ENCODE measurements around the gene SLC15A4.
"Not testable (repeated sequence)": the region's sequence is repeated elsewhere in the genome, so short reads cannot be mapped to it uniquely, and the experiment has no call there.

The SLC15A4 gene

DNA sequence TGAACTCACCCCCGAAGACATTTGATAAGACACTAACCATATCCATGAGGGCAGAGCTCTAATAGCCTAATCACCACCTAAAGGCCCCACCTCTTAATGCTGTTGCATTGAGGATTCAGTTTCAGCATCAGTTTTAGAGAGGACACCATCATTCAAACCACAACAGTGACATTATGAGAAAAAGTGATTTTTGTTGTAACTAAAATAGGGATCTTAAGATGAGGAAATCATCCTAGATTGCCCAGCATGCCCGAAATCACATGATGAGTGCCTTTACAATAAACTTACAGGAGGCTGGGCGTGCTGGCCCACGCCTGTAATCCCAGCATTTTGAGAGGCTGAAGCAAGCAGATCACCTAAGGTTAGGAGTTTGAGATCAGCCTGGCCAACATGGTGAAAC, 19.8 kb upstream of the SLC15A4 start:
- DNase-seq: peak; percentile 56 to 68 (median 66)

DNA sequence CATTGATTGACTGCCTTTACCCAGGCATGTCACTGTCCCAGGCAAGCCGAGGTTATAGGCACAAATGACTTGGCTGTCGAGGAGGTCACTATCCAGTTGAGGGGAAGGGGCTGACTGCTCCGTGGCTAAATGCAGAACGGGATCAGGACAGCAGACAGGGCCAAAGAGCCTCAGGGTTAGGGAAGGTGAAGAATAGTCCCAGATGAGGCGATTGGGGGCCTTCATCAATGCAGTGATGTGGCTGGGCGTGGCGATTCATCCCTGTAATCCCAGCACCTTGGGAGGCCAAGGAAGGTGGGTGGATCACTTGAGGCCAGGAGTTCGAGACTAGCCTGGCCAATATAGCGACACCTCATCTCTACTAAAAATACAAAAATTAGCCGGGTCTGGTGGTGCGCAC, 18.8 kb upstream of the SLC15A4 start:
- DNase-seq: no peak

DNA sequence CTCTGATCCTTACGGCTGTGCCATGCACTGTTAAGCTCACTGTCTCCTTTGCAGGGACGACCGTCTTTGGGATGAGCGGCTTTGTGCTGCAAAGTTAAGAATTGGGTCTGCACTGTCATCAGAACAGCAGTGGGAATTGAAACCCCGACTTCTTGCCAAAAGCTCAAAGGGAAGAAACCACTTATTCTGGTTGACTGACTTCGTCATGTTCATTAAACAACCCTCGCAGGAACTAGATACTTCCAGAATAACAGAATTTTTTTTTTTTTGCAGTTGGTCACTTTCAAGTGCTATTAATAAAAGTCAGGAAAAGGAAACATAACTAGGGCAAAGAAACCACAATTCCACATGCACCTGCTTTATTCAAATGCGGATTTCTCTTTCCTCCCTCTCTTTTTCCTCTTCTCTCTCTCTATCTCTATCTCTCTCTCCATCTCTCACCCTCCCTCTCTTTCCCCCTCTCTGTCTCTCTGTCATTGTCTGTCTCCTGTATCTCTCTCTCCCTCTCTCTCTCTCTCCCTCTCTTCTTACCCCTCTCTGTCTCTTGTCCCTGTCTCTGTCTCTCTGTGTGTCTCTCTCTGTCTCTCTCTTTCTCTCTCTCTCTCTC, 17.2 kb upstream of the SLC15A4 start:
- DNase-seq: peak; percentile 35 to 67 (median 57)

DNA sequence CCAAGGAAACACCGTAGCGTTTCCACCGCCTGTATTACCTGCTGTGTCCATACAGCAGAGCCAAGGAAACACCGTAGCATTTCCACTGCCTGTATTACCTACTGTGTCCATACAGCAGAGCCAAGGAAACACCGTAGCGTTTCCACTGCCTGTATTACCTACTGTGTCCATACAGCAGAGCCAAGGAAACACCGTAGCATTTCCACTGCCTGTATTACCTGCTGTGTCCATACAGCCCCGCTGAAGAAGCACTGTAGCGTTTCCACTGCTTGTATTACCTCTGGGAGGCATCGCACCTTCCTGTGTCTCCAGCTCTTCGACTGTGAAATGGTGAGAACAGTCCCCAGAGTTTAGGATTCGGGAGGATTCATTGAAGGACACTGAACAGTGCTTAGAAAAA, 16.1 kb upstream of the SLC15A4 start:
- DNase-seq: not testable (repeated sequence)

DNA sequence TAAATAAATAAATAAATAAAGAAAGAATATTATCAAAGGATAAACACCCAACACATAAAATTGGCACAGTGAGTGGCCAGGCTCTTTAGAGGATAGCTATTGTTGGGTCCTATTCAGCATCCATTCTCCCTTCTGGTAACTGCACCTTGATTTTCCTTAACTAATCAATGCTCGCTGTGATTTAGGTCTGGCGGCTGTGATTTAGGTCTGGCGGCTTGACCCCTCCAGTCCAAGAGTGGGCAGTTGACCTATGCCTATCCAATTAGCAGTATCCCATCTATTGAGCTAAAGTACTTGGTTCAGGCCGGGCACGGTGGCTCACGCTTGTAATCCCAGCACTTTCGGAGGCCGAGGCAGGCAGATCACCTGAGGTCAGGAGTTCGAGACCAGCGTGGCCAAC, 9.7 kb upstream of the SLC15A4 start:
- no peak for DNase-seq

DNA sequence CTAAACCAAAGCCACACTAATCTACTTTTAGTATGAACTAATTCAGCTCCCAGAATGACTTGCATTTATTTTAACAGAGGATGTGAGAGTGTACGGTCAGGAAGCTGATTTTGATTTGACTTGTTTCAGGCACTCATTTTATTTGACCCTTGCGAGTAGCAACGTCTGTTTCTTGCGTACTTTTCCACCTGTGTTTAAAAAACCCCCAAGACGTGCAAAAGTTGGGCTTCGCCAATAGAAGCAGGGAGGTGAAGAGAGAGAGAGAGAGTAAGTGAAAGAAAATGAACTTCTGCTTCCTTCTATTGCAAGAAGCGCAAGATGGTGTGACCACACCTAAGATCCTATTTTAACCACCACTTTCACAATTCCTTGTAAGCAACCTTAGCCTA, 6.7 kb upstream of the SLC15A4 start:
- DNase-seq: peak in 1 of 3 donors; percentile 33

DNA sequence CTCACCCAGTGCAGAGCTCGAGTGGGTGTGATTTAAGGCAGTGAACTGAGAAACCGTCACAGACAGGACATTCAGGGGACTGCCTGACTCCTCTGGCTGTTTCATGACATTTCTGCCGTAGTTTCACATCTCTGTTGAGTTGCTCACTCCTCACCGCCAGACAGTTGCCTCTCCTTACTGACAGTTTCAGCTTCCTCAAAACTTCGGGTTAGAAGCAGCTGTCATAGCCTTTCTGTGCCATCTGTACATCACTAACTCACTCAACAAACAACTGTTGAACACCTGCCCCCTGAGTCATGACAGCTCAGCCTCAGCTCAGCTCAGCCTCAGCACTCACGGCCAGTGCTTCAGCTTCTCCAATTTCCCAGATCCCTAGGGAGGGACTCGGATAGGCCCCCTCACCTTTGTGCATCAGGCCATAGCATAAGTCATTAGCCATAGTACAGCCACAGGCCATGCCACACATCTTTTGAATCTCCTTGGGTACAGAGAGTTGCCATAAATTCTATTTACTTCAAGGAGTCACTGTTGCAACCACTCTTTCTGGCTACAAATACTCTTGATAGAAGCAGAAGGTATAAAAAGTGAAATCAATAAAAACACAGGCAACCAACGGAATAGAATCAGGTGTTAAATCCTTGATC, 6.2 kb upstream of the SLC15A4 start:
- peak; percentile 73 to 88 (median 85) for DNase-seq

DNA sequence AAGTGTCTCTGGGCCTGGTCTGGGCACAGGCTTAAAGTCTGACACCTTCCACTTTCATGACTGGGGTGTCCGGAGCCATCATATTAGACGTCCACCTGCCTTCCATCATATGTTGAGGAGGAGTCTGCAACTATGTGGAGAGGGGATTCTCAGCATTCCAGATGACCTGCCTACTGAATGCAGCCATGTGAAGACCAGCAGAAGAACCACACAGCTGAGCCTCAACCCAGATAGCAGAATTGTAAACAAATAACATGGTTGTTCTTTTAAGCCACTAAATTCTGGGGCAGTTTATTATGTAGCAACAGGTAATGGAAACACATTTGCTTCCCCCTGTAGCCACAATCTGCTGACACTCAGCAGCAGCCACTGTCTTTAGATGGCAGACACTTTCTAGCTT, 4.0 kb upstream of the SLC15A4 start:
- no peak for DNase-seq

DNA sequence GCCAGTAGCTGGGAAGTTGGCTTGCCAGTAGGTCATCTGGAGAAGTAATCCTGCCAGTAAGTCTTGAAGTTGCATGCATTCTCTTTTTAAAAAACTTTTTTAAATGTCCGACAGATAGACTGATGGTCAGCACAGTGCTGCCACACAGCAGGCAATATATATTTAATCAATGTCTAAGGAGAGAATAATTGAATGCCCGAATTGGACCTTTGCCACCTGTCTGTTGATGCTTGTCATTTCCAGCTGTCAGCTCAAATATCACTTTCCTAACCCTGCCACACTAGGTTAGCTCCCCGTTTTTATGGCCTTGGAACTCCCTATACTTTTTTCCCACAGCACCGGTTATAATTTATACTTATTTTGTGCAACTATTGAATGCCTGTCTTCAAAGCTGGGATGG, 2.1 kb upstream of the SLC15A4 start:
- DNase-seq: no peak

DNA sequence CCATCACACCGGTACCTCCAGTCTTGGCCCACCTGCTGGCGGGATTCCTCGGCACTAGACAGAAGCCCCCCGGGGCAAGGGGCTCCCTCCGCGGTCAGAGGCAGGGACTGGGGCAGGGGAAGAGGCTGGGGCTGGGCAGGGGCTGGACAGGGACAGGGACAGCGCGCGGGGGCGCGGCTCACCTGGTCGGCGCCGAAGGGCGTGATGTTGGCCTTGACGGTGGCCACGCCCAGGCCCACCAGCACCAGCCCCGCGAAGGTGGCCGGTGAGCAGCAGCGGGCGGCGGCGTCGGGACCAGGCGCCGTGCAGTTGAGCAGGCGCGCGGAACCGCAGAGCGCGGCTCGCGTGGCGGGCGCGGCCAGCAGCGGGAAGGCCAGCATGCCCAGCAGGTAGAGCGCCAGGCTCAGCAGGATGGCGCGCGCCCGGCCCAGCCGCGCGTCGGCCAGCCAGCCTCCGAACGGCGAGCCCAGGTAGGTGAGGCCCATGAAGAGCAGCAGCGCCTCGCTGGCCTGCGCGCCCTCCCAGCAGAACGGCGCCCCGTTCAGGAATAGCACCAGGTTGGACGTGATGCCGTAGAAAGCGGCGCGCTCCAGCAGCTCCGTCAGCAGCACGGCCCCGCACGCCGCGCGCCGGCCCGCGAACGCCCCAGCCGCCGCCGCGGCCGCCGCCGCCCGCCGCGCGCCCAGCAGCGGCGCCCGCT, 392 bp downstream of the SLC15A4 start:
- peak in 2 of 3 donors; percentile 33 to 61 for DNase-seq

DNA sequence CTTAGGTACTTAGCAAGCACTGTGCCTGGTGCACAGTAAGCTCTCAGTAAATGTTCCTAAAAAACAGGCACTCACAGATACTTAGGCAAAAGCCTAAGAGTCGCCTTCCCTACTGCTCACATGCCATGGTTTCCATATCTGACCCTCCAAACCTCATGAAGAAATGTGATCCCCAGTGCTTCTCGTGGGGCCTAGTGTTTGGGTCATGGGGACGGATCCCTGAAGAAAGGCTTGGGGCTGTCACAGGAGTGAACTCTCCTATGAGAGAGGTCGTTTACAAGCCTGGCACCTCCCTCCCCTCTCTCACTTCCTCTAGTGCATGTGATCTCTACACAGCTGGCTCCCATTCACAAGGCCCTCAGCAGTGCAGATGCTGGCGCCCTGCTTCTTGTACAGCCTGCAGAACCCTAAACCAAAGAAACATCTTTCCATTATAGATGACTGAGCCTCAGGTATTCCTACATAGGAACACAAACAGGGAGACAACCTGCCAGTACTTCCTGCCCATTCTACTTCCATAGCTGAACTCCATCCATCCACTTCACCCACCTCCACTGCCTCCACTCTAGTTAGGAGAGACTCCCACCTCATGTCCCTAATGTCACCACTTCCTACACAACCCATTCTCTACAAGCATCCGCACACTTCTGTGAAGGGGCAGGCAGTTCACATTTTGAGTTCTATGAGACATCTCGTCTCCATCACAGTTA, 2.9 kb downstream of the SLC15A4 start:
- DNase-seq: peak; percentile 79 to 85 (median 82)

DNA sequence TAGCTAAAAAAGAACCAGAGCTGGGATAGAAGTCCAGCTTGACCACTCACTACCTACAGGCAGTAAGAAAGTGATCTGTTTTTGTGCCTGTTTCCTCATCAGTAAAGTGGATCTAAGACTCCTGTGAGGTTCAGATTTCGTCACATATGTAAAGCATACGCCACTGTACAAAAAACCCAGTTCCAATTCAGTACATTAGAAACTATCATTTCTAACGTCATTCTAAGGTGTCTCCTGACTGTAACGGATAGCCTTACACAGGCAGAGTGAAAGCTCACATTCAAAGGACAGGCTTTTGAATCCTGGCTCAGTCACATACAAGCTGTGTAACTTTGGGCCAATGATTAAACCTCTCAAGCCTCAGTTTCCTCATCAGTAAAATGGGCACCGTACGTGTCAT, 3.5 kb downstream of the SLC15A4 start:
- DNase-seq: no peak

DNA sequence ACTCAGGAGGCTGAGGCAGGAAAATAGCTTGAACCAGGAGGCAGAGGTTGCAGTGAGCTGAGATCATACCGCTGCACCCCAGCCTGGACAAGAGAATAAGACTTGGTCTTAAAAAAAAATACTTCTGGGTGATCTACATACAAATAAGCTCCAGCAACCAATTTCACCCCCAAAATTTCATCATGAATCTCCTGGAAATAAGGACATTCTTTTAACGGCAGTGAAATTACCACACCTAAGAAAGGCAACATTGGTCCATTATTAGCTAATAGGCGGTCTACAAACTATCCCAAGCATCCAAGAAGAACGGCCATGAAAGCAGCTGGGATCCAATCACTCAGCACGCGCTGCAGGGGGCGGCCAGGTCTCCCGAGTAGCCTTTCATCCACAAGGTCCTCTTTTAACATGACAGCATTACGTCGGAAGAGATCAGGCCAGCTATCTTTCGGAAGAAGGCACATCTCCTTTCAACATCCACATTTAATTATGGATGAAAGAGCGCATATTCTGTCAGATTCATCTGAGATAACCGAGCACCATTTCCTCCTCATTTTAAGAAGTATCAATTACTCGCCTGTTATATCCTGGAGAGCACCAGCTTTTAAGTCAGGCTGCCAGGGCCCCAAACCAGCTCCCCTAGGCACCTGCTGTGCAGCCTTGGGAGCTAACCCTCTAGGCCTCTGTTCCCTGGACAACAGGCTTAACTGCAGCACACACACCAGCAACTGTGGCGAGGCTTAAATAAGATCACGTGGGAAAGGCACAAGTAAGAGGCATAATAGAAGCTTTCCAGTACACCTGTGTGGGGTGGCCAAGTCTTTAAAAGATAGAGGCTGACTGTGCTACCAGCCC, 4.2 kb downstream of the SLC15A4 start:
- no peak for DNase-seq

DNA sequence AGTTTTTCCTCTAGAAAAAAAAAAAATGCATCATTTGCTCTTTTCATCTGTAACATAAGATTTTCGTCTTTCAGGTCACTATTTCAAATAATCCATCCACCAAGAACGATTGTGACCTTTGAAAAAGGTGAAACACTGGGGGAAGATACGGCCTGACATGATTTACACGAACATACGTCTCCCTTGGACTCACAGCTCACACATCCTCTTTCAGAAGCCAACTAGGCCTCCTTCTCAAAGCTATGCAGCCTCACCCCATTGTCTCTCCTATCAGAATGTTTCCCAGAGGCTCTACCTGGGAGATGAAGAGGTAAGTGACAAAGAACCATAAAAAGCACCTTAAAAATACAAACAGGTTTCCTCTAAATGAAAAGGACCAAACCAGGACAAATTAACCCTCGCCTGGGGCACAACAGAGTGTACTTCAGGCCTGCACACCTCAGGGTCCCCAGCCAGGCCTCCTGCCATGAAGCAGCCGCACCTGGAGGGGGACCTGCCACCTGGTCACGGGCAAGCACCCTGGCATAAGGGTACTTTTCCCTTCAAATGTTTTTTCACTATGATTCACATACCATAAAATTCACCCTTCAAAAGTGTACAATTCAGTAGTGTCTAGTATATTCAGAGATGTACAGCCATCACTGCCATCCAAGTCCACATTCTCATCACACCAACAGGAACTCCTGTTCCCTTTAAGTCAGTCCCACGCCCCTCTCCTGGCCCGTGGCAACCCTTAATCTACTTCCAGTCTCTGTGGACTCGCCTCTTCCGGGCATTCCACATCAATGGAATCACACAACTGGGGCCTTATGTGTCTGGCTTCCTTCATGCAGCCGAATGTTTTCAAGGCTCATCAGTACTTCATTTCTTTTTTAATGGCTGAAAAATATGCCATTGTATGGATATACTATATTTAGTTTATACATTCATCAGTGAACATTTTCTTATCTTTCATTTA, 5.4 kb downstream of the SLC15A4 start:
- DNase-seq: no peak

DNA sequence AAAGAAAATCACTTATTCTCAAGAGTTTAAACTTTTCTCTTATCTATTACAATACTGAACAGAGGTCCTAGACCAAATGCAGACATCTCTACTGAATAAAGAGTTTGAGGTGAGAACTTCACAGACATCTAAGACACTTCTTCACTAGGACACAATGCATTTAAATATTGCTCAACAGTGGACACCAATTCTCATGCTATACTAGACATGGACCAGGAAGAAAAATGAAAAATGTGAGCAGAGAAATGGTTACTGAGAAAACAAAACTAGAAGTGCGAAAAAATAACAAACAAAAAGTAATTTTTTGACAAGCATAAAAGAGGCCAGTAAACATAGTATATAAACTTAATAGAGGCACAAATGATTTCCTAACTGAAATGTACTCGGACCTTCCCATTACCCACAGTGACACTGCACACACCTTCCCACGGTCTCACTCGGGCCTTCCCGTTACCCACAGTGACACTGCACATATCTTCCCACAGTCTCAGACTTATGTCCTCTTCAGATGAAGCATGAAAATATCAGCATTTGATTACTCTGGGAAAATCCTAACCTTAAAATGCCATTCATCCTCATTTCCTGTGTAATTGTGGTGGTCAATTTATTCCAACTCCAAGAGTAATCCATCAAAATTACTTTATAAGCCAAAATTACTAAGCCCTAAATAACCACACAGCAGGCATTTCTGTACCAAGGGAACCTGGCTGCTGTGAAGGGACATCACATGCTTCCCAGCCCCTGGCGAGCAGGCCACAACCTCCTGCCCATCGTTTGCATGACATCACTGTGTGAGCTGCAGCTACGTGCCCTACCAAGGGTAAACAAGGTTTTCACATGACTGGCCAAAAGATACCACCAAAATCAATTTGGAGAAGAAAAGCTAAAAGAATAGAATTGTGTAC, 6.4 kb downstream of the SLC15A4 start:
- DNase-seq: peak; percentile 55 to 77 (median 72)

DNA sequence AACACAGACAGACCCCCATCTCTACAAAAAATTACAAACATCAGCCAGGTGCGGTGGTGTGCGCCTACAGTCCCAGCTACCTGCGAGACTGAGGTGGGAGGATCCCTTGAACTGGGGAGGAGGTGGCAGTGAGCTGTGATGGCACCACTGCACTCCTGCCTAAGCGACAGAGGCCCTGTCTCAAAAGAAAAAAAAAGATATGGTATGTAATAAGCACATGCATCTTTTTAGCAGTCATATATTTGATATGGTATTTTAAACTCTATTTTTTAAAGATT, 7.2 kb downstream of the SLC15A4 start:
- no peak for DNase-seq

DNA sequence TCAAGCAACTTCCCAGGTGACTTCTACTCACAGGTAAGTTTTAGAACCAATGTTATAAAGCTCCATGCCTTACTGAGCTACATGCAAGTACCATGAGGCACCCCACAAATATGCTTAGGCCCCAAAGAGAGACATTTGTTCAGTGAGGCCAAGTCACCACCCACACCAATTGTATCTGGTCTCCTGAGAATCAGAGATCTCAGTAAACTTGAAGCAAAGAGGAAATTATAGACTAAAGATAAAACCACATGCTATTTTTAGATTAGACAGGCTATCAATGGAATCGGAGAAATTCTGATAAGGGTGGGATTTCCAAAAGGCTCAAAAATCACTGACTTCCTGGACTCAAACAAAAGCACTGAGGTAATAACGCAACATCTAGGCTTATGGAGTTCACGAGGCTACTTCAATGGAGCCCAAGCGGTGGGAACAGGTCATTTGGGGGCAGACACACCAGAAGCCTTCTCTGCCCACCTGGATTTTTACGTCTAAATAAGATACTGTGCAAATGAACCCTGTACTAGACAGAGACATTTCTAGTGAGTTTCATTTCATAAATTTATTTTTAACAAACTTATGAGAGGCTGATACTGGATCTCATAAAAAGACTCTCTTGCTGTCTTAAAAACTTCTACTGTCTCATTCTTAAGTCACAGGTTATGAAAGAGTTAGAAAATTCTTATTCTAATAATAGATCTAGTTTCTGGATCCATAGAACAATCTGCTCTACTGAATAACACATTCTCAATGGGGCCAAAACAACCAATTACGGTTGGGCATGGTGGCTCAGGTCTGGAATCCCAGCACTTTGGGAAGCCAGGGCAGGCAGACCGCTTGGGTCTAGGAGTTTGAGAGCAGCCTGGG, 7.7 kb downstream of the SLC15A4 start:
- DNase-seq: no peak

DNA sequence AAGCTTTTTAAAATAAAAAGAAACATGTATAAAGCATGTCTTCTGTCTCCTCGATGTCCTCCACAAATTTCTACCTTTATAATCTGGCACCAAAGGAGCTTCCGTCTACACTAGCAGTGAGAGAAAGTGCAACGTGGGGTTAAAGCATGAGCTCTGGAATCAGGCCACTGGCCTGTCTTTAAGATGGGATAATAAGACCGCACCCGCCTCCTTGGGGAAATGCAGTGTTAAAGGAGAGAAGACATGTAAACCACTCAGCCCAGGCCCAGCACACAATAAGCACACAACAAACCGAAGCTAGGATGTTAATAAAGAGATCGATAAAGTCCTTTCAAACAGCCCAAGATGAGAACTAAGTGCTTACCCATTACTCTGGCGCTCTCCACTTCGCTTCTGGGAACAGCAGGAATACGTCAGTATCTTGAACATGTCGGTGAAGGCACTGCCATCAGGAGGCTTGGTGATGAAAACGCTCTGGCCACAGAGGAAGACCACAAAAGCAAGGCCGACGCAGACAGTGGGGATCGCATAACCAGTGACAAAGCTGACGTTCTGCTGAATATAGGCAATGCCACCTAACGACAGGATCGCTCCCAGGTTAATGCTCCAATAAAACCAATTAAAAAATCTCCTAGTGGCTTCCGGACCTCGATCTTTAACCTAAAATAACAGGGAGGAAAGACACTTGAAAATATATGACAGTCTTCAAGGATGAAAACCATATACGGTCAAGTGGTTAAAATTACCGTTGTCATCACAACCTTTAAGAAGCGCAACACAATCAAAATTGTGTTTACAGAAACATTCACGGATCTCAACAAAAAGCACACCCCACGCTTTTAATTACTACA, 9.1 kb downstream of the SLC15A4 start:
- no peak for DNase-seq

DNA sequence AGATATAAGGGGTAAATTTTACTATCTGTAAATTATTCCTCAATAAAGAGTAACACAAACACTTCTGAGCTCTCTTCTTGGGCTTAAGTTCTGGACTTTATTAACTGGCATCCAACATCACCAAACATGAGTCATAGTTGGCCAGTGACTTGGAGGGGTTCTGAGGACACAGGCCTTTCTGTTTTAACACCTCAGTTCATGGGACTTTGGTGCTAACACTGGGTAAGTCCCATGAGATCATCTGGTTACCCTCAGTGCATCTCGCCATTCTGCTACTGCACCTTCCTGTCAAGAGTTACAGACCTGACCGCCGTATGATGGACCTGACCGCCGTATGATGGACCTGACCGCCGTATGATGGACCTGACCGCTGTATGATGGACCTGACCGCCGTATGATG, 9.9 kb downstream of the SLC15A4 start:
- DNase-seq: peak in 2 of 3 donors; percentile 34 to 63

Measured in suppressor macrophage treated with lipopolysaccharide for 1 hour (primary cell).